ENCODE measurements around the gene ITPR2.

The ITPR2 gene

GRCh38 chr12:26460361-26460760 is 372.6 kb downstream of the ITPR2 start:
- no peak overlapping the region for H3K9ac ChIP-seq (ENCODE audit: low read length)
- no peaks in the 10 kb centered on the region for H3K9me3 ChIP-seq (replicated peaks; ENCODE audit: insufficient read depth, low read length)
- H3K79me2 ChIP-seq (ENCODE audit: low read length): no peaks in the 10 kb centered on the region
- DNase-seq: no peak
- H2AFZ ChIP-seq (ENCODE audit: low read length): no peak overlapping the region
- H3K4me1 ChIP-seq (ENCODE audit: low read length): no peaks in the 10 kb centered on the region
- H3K27me3 ChIP-seq (replicated peaks; ENCODE audit: insufficient read depth, low read length): no peaks in the 10 kb centered on the region
- no peaks in the 10 kb centered on the region for H4K20me1 ChIP-seq (ENCODE audit: insufficient read depth, low read length)
- no peak overlapping the region for H3K4me3 ChIP-seq (ENCODE audit: low read length)
- no peak overlapping the region for H3K27ac ChIP-seq (ENCODE audit: low read length)
- TF ChIP-seq EZH2 (optimal IDR thresholded peaks at IDR 0.05; ENCODE audit: low read depth, low read length) (no peak), CTCF (IDR thresholded peaks at IDR 0.05; ENCODE audit: low read length) (no peak), EZH2phosphoT487 (IDR thresholded peaks at IDR 0.05; ENCODE audit: low read length) (no peak)
- no peak overlapping the region for H3K4me2 ChIP-seq (ENCODE audit: low read depth, low read length)
- no peaks in the 10 kb centered on the region for H3K9me2 ChIP-seq (replicated peaks; ENCODE audit: insufficient read depth, low read length)
- H3K36me3 ChIP-seq (replicated peaks; ENCODE audit: insufficient read depth, low read length): no peaks in the 10 kb centered on the region
- H3F3A ChIP-seq (ENCODE audit: insufficient read depth, low read length): no peaks in the 10 kb centered on the region

- no peaks in the 10 kb centered on the region for H3K36me3 ChIP-seq (replicated peaks; ENCODE audit: insufficient read depth, low read length)
- no peak overlapping the region for H3K27ac ChIP-seq (ENCODE audit: low read length)
- H3K9ac ChIP-seq (ENCODE audit: low read length): no peak overlapping the region
- no peak overlapping the region for H3K4me3 ChIP-seq (ENCODE audit: low read length)
- H3K9me2 ChIP-seq (replicated peaks; ENCODE audit: insufficient read depth, low read length): no peaks in the 10 kb centered on the region
- no peaks in the 10 kb centered on the region for H3K9me3 ChIP-seq (replicated peaks; ENCODE audit: insufficient read depth, low read length)
- no peak for TF ChIP-seq EZH2 (optimal IDR thresholded peaks at IDR 0.05; ENCODE audit: low read depth, low read length)
- no peak for TF ChIP-seq EZH2phosphoT487 (IDR thresholded peaks at IDR 0.05; ENCODE audit: low read length)
- no peak for TF ChIP-seq CTCF (IDR thresholded peaks at IDR 0.05; ENCODE audit: low read length)
- no peak for DNase-seq
- no peaks in the 10 kb centered on the region for H4K20me1 ChIP-seq (ENCODE audit: insufficient read depth, low read length)
- no peak overlapping the region for H3K4me2 ChIP-seq (ENCODE audit: low read depth, low read length)
- no peaks in the 10 kb centered on the region for H3F3A ChIP-seq (ENCODE audit: insufficient read depth, low read length)
- no peaks in the 10 kb centered on the region for H3K79me2 ChIP-seq (ENCODE audit: low read length)
- H3K4me1 ChIP-seq (ENCODE audit: low read length): no peaks in the 10 kb centered on the region
- H2AFZ ChIP-seq (ENCODE audit: low read length): no peak overlapping the region
- H3K27me3 ChIP-seq (replicated peaks; ENCODE audit: insufficient read depth, low read length): no peaks in the 10 kb centered on the region
Observed at GRCh38 chr12:26455936-26456574, 376.9 kb downstream of the ITPR2 start.

- H2AFZ ChIP-seq (ENCODE audit: low read length): no peak overlapping the region
- no peaks in the 10 kb centered on the region for H3K79me2 ChIP-seq (ENCODE audit: low read length)
- no peaks in the 10 kb centered on the region for H3K27me3 ChIP-seq (replicated peaks; ENCODE audit: insufficient read depth, low read length)
- H3K4me1 ChIP-seq (ENCODE audit: low read length): no peaks in the 10 kb centered on the region
- H3K9me2 ChIP-seq (replicated peaks; ENCODE audit: insufficient read depth, low read length): no peaks in the 10 kb centered on the region
- no peak overlapping the region for H3K9ac ChIP-seq (ENCODE audit: low read length)
- no peaks in the 10 kb centered on the region for H3F3A ChIP-seq (ENCODE audit: insufficient read depth, low read length)
- no peak overlapping the region for H3K4me2 ChIP-seq (ENCODE audit: low read depth, low read length)
- H3K9me3 ChIP-seq (replicated peaks; ENCODE audit: insufficient read depth, low read length): no peaks in the 10 kb centered on the region
- no peaks in the 10 kb centered on the region for H3K36me3 ChIP-seq (replicated peaks; ENCODE audit: insufficient read depth, low read length)
- H3K4me3 ChIP-seq (ENCODE audit: low read length): no peak overlapping the region
- H4K20me1 ChIP-seq (ENCODE audit: insufficient read depth, low read length): no peaks in the 10 kb centered on the region
- no peak for DNase-seq
- no peak overlapping the region for H3K27ac ChIP-seq (ENCODE audit: low read length)
- no peak for TF ChIP-seq EZH2 (optimal IDR thresholded peaks at IDR 0.05; ENCODE audit: low read depth, low read length)
- no peak for TF ChIP-seq CTCF (IDR thresholded peaks at IDR 0.05; ENCODE audit: low read length)
- no peak for TF ChIP-seq EZH2phosphoT487 (IDR thresholded peaks at IDR 0.05; ENCODE audit: low read length)
Observed at GRCh38 chr12:26453246-26453645, 379.7 kb downstream of the ITPR2 start.

All from MM.1S (cell line).